HCT116 (cell line): Measurements from ENCODE around the gene RARB. TPM values are rescaled to one million over a fixed set of nuclear protein-coding genes. Genes with fewer than 3 reads are reported as not detected.

Experiments used
- ATAC-seq: fragments of 200-7000 bp; cut with Tn5 transposase; 2 replicates; pipeline ENCODE4 v1.9.1; 2020; ENCODE audit warnings: mild to moderate bottlenecking, moderate library complexity
- BruUV-seq: library from RNA; stranded (reverse); fragments of 400-500 nt; replicated peaks from 2 replicates; lab custom pipeline; 2021; lab: Mats Ljungman, UMichigan
- CTCF ChIA-PET: fragments of 300-600 bp; sonication (Branson Sonifier 250); formaldehyde crosslinking; loops from one replicate; lab custom pipeline; 2021; ENCODE audit warnings: antibody characterized with exemption; lab: Charles Lee
- POLR2A ChIA-PET: fragments of 300-600, 350-600 bp; sonication (Branson Sonifier 250); formaldehyde crosslinking; loops from one replicate; lab custom pipeline; 2021; ENCODE audit warnings: antibody characterized with exemption; lab: Charles Lee
- RAD21 ChIA-PET, 2 experiments: fragments of 300-600 bp; sonication (Branson Sonifier 250); formaldehyde crosslinking; loops; one replicate each; lab custom pipeline; 2023; ENCODE audit warnings: low total read pairs in 2 of 2; ENCODE audit not compliant: uncharacterized antibody in 2 of 2, unreplicated experiment in 2 of 2, low non-redundant PET in 1 of 2; lab: Charles Lee
- DNase-seq: peaks from one replicate; pipeline ENCODE4 v3.0.0-alpha.2; 2010; ENCODE audit warnings: low read depth, low spot score
- H2AFZ ChIP-seq: fragments of 200-600 bp; shearing (Covaris generic), sonication (generic); 2 replicates; pipeline ENCODE4 v1.6.1; 2017; ENCODE audit warnings: low read depth, mixed run types, mixed read lengths, antibody characterized with exemption, low read length; ENCODE audit not compliant: poor library complexity, severe bottlenecking
- H3K27ac ChIP-seq: 2 replicates; pipeline ENCODE4 v1.5.1; 2012; ENCODE audit warnings: low read depth, low read length
- H3K27me3 ChIP-seq: fragments of 200-600 bp; sonication (generic); 2 replicates; pipeline ENCODE4 v1.6.1; 2016; ENCODE audit warnings: mixed run types, low read length, mixed read lengths; ENCODE audit not compliant: insufficient read depth
- H3K36me3 ChIP-seq, 2 experiments: fragments of 200-500 bp in 1 of 2; fragments of 200-600 bp in 1 of 2; sonication (Bioruptor generic) in 1 of 2; sonication (generic) in 1 of 2; 2 replicates each; pipeline versions ENCODE4 v1.5.1 to v1.6.1; 2014 to 2016; ENCODE audit warnings: low read length in 2 of 2, inconsistent platforms in 1 of 2, mixed read lengths in 1 of 2, mixed run types in 1 of 2; ENCODE audit not compliant: insufficient read depth in 2 of 2, control insufficient read depth in 1 of 2
- H3K4me1 ChIP-seq, 2 experiments: fragments of 200-600 bp in 1 of 2; sonication (generic) in 1 of 2; 2 replicates each; pipeline versions ENCODE4 v1.5.1 to v1.6.1; 2012 to 2017; ENCODE audit warnings: low read length in 2 of 2, inconsistent platforms in 1 of 2, mild to moderate bottlenecking in 1 of 2, mixed read lengths in 1 of 2, mixed run types in 1 of 2, moderate library complexity in 1 of 2; ENCODE audit not compliant: insufficient read depth in 2 of 2, control insufficient read depth in 1 of 2
- H3K4me2 ChIP-seq: fragments of 200-600 bp; sonication (generic); 2 replicates; pipeline ENCODE4 v1.6.1; 2017; ENCODE audit warnings: mixed run types, low read length, mixed read lengths
- H3K4me3 ChIP-seq, 2 experiments: fragments of 200-600 bp in 1 of 2; sonication (generic) in 1 of 2; replicated peaks in 1 of 2; 2 replicates each; pipeline ENCODE4 v1.5.1; 2011 to 2016; ENCODE audit warnings: low read length in 2 of 2, control low read depth in 1 of 2, low read depth in 1 of 2, mild to moderate bottlenecking in 1 of 2, mixed read lengths in 1 of 2, mixed run types in 1 of 2
- H3K79me2 ChIP-seq: fragments of 200-600 bp; sonication (generic); 2 replicates; pipeline ENCODE4 v1.6.1; 2017; ENCODE audit warnings: mild to moderate bottlenecking, mixed run types, low read length, moderate library complexity, mixed read lengths; ENCODE audit not compliant: insufficient read depth
- H3K9ac ChIP-seq: fragments of 200-600 bp; sonication (generic); 2 replicates; pipeline ENCODE4 v1.6.1; 2016; ENCODE audit warnings: low read length, mixed read lengths
- H3K9me2 ChIP-seq: fragments of 200-600 bp; sonication (generic), shearing (Covaris generic); 2 replicates; pipeline ENCODE4 v1.6.1; 2017; ENCODE audit warnings: mixed run types, mild to moderate bottlenecking, moderate library complexity; ENCODE audit not compliant: insufficient read depth
- H3K9me3 ChIP-seq, 2 experiments: fragments of 200-500 bp in 1 of 2; fragments of 200-600 bp in 1 of 2; sonication (Bioruptor generic) in 1 of 2; sonication (generic) in 1 of 2; 2 replicates each; pipeline ENCODE4 v1.6.1; 2014 to 2017; ENCODE audit warnings: low read length in 2 of 2, mixed read lengths in 2 of 2, inconsistent platforms in 1 of 2, low read depth in 1 of 2, mild to moderate bottlenecking in 1 of 2, mixed run types in 1 of 2, moderate library complexity in 1 of 2; ENCODE audit not compliant: control insufficient read depth in 1 of 2, insufficient read depth in 1 of 2
- H4K20me1 ChIP-seq: fragments of 200-600 bp; sonication (generic), shearing (Covaris generic); 2 replicates; pipeline ENCODE4 v1.6.1; 2017; ENCODE audit warnings: mixed run types, mild to moderate bottlenecking, moderate library complexity; ENCODE audit not compliant: insufficient read depth
- CBX3 ChIP-seq: IDR thresholded peaks from 2 replicates; pipeline ENCODE4 v1.6.1; 2012; ENCODE audit warnings: low read depth
- CEBPB ChIP-seq: IDR thresholded peaks from 2 replicates; pipeline ENCODE4 v1.6.1; 2012; ENCODE audit warnings: low read depth
- CTCF ChIP-seq, 3 experiments: fragments of 200-600 bp in 1 of 3; sonication (generic) in 1 of 3; IDR thresholded peaks in 2 of 3; conservative IDR thresholded peaks in 1 of 3; 2 replicates each; pipeline ENCODE4 v1.5.1; 2012 to 2017; ENCODE audit warnings: low read depth in 2 of 3, low read length in 2 of 3, antibody characterized with exemption in 1 of 3, borderline replicate concordance in 1 of 3, control low read depth in 1 of 3, mild to moderate bottlenecking in 1 of 3, mixed read lengths in 1 of 3, mixed run types in 1 of 3, moderate library complexity in 1 of 3; ENCODE audit not compliant: insufficient read depth in 1 of 3
- EGR1 ChIP-seq: IDR thresholded peaks from 2 replicates; pipeline ENCODE4 v1.6.1; 2012; ENCODE audit warnings: low read depth
- ELF1 ChIP-seq: IDR thresholded peaks from 2 replicates; pipeline ENCODE4 v1.6.1; 2012; ENCODE audit warnings: low read depth, borderline replicate concordance
- EZH2 ChIP-seq: fragments of 200-600 bp; sonication (generic); IDR thresholded peaks from 2 replicates; pipeline ENCODE4 v1.6.1; 2017; ENCODE audit warnings: antibody characterized with exemption, mixed run types
- FOSL1 ChIP-seq: IDR thresholded peaks from 2 replicates; pipeline ENCODE4 v1.6.1; 2012; ENCODE audit warnings: low read depth
- MAX ChIP-seq: IDR thresholded peaks from 2 replicates; pipeline ENCODE4 v1.6.1; 2012
- POLR2A ChIP-seq: IDR thresholded peaks from 2 replicates; pipeline ENCODE4 v1.7.0; 2011; ENCODE audit warnings: borderline replicate concordance; ENCODE audit not compliant: insufficient read depth, insufficient read length; ENCODE audit errors: extremely low read depth
- SIN3A ChIP-seq: IDR thresholded peaks from 2 replicates; pipeline ENCODE4 v1.6.1; 2012; ENCODE audit warnings: low read depth
- SRF ChIP-seq: IDR thresholded peaks from 2 replicates; pipeline ENCODE4 v1.6.1; 2012; ENCODE audit warnings: low read depth
- TCF7L2 ChIP-seq: IDR thresholded peaks from 2 replicates; pipeline ENCODE4 v1.7.0; 2011; ENCODE audit warnings: borderline replicate concordance, inconsistent platforms; ENCODE audit not compliant: insufficient read depth, insufficient read length; ENCODE audit errors: extremely low read depth
- YY1 ChIP-seq: IDR thresholded peaks from 2 replicates; pipeline ENCODE4 v1.6.1; 2011; ENCODE audit warnings: low read length, low read depth, moderate library complexity, mild to moderate bottlenecking; ENCODE audit not compliant: insufficient replicate concordance; ENCODE audit errors: extremely low read depth
- ZBTB33 ChIP-seq: IDR thresholded peaks from 2 replicates; pipeline ENCODE4 v1.6.1; 2011; ENCODE audit warnings: mild to moderate bottlenecking, low read length, moderate library complexity; ENCODE audit not compliant: insufficient replicate concordance; ENCODE audit errors: extremely low read depth
- ZFX ChIP-seq: fragments of 450-650 bp; IDR thresholded peaks from 2 replicates; pipeline ENCODE4 v1.6.1; 2017
- ZNF274 ChIP-seq: fragments of 200-500 bp; sonication (Bioruptor generic); IDR thresholded peaks from 2 replicates; pipeline ENCODE4 v1.6.1; 2014; ENCODE audit warnings: mild to moderate bottlenecking, low read depth, low read length, inconsistent platforms
- intact Hi-C: fragments of 100-400 bp; cut with micrococcal nuclease; formaldehyde crosslinking; loops from 2 replicates; pipeline ENCODE4 v1.10.0; 2022
- total RNA-seq: library from RNA; stranded (reverse); gene quantifications from one replicate; pipeline ENCODE4 v1.2.1, GENCODE V29; 2021; ENCODE audit not compliant: unreplicated experiment

The RARB gene
- total RNA-seq, 1 experiment from 2014 or later: not detected

- no peaks in the 10 kb centered on the region for H4K20me1 ChIP-seq
- H3K9ac ChIP-seq: no peak overlapping the region
- peaks cover 28% of the 10 kb centered on the region for H3K27me3 ChIP-seq
- no TSS peak for BruUV-seq
- no peaks in the 10 kb centered on the region for H3K36me3 ChIP-seq
- no peaks in the 10 kb centered on the region for H3K9me2 ChIP-seq
- intact Hi-C loops: no loop called here
- no peaks in the 10 kb centered on the region for H3K79me2 ChIP-seq
- no peak overlapping the region for H3K4me3 ChIP-seq
- ChIA-PET RAD21 (no interaction called here), CTCF (no interaction called here), POLR2A (no interaction called here)
- DNase-seq (no peak), ATAC-seq (peak; percentile 66; the same call in 1 of the 2 replicates)
- no peaks in the 10 kb centered on the region for H3K4me1 ChIP-seq
- H3K4me2 ChIP-seq: no peak overlapping the region
- no peaks in the 10 kb centered on the region for H3K9me3 ChIP-seq
- H2AFZ ChIP-seq: no peak overlapping the region
- no peak overlapping the region for H3K27ac ChIP-seq
- TF ChIP-seq CEBPB (no peak), CTCF (IDR thresholded peaks at IDR 0.05 in 2 of 3, conservative IDR thresholded peaks at IDR 0.05 in 1 of 3; ENCODE audit: borderline replicate concordance in 1 of 3, insufficient read depth in 1 of 3, low read depth in 2 of 3, low read length in 2 of 3) (peak in 2 of 3 experiments; percentile 13 to 25; a peak in 1 of 6 replicates), YY1 (no peak)
These were observed 138.4 kb downstream of the RARB start for GRCh38 chr3:25566358-25566920.

- Histone ChIP-seq H3K4me2 (no peak overlapping the region), H3K9me2 (no peaks in the 10 kb centered on the region), H2AFZ (no peak overlapping the region), H3K79me2 (no peaks in the 10 kb centered on the region), H3K27me3 (peaks cover 19% of the 10 kb centered on the region), H3K9me3 (no peaks in the 10 kb centered on the region), H4K20me1 (no peaks in the 10 kb centered on the region), H3K9ac (no peak overlapping the region), H3K27ac (no peak overlapping the region), H3K4me3 (no peak overlapping the region), H3K36me3 (no peaks in the 10 kb centered on the region), H3K4me1 (no peaks in the 10 kb centered on the region)
- TF ChIP-seq FOSL1 (no peak), TCF7L2 (no peak), EZH2 (no peak), ZNF274 (no peak), ELF1 (no peak), MAX (no peak), ZFX (no peak), SIN3A (no peak), CBX3 (no peak), EGR1 (no peak), SRF (no peak), POLR2A (no peak), ZBTB33 (no peak)
- ChIA-PET POLR2A (no interaction called here), RAD21 (no interaction called here), CTCF (no interaction called here)
- intact Hi-C loops: no loop called here
- ATAC-seq (no peak), DNase-seq (no peak)
- no TSS peak for BruUV-seq
These were observed 139.3 kb downstream of the RARB start for GRCh38 chr3:25567388-25567787.
